Measurements from ENCODE around the gene LUC7L3.
A peak's percentile ranks its signal among the peaks of the same experiment; 100 is the strongest.

LUC7L3 gene

DNA sequence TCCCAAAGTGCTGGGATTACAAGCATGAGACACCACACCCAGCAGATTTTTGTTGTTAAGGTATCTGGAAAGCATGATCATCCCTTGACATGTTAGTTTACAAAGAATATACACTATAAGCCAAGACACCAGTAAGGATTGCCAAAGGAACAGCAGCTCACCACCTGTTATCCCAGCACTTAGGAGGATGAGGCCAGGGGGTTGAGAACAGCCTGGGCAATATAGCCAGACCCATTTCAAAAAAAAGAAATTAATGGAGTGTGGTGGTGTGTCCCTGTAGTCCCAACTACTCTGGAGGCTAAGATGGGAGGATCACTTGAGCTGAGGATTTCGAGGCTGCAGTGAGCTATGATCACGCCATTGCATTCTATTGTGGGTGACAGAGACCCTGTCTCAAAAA is 42.8 kb downstream of the LUC7L3 start:
- no peak for ATAC-seq

DNA sequence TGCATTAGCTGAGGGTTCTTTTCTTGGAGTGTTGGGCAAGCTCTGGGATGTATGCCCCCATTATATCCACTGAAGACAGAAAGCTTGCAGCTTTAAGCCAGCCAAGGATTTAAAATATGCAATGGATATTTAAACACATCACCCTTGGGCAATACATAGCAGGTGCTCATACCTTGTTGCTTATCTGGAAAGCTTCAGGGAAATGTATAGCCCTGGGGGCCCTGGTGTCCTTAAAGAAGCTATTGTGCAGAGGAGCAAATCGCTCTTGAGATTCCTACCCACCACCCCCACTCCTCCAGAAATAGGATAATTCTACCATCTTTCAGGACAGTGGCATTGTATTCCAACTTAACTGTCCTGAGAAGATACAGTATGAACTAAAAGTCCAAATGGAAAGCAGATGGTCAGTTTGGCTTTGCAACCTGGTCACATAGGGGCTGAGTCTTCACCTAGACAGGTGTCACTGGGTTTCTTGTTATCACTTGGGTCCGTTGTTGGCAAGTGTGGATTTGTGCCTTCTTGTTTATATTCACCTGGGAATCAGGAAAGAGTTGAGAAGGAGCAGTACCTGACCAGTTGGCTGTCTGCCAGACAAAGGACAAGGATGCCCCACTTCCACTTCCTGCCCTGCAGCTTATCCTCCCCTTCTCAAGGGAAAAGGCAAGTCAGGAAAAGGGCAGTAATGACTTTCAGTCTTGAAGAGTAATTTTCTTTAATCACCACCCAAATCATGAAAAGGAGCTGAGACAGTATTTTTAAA is 44.5 kb downstream of the LUC7L3 start:
- ATAC-seq = no peak

DNA sequence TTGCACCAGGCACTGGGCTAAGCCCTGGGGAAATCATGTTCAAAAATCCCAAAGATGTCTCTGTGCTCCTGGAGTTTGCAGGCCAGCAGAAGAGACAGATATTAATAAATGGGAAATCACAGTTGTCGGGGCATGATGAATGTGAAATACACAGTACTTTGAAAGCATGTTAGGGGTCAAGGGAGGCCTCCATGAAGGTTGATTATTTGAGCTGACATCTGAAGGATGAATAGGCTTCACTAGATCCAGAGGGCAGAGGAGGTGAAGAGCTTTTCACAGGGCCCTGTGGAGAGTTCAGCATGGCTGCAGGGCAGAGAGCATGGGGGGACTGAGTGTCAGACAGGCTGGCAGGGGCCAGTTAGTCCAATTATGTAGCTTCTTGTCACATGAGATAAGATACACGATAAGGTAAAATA is 45.3 kb downstream of the LUC7L3 start:
- no peak for ATAC-seq

DNA sequence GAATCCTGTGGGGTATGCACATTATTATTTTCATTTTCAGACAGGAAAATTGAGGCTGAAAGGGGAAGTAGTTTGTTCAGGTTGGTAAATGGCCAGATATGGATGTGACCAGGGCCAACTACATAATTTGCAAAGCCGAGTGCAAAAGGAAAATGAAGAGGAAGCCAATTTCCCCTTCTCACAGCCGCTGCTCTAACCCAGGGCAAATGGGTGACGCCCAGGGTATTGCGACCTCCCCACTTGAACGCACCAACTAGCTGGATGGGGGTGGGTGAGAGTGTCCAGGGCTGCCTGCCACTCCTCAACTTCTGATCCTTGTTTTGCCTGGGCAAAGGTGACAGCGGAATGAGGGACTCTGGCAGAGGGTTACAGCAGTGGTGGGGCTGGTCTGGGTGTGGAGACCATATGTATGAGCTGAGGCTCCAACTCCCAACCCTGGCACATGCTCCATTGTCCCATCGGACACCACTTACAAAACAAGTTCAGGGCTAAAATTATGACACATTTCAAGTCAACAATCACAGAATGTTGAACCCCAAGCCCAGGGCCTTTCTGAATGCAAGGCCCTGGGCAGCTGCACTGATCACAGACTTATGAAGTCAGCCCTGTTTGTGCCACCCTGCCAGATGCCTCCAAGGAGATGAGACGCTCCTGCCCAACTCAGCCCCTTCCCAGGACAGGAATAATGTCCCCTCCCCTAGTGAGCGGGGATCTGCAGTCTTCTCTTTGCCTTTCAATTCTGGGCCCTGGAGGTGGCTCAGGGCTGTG is 46.2 kb downstream of the LUC7L3 start:
- no peak for ATAC-seq

DNA sequence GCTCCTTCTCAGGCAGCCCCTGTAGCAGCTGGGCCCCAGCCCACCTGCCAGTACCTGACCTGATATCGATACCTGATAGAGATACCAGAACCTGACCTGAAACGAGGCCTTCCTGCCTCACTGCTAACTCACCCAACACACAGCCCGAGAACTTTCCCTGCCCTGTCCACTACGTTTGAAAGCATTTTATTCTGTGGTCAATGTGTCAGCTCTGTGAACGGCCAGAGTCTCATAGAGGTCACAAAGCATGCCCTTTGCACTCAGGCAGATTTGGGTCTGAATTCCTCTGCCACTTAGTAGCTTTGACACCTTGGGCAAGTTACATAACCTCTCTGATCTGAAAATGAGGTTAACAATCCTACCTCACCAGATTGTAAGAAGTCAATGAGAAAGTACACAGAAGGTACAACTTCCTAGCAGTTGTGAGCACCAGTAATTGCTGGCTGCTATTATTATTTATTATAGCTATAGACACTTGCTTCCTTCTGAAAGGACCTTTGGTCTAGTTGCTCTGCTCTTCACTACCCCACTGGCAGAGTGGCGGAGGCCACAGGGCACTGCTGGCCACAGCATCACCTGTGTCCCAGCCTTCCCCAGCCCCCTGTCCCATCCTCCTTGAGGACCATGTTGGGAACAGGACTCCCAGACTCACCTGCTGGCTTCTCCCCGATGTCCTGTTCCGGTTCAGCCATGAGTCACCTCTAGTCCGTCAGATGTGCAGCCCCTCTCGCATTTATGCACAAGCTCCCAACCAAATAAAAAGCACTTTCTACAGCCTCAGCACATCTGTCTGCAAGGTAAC is 47.0 kb downstream of the LUC7L3 start:
- no peak for ATAC-seq

DNA sequence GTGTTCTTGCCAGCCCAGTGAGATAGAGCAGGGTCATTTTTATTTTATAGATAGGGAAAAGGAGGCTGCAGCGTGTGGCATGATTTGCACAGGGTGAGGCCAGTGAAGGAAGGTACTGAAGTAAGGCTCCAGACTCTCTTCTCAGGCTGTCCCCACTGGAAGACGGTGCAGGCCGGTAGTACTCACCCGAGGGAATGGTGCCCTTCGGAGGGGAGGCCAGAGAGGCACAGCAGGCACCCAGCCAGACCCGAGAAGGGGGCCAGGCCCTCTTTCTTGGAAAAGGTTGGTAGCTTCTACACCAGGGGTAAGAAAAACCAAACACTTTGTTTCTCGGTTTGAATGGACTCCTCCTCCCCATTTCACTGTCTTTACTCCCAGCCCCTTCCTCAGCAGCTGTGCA is 47.6 kb downstream of the LUC7L3 start:
- ATAC-seq = no peak

DNA sequence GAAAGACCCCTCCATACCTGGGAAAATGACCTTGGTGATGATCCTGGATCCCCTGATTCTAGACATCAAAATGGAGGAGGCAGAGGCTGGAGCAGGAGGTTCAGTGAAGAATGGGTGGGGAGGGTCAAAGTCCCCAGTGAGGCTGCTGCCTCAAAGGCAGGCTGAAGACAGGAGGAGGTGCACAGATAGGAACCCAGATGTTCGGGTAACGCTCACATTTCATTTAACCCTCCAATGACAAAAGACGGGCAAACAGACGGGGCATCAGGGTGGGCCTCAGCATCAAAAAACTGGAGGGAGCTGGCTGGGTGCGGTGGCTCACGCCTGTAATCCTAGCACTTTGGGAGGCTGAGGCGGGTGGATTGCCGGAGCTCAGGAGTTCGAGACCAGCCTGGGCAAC is 48.0 kb downstream of the LUC7L3 start, which contains the start of gene ANKRD40CL:
Gene ANKRD40CL (minus strand): TSS at position 73 of the 400 bp plus-strand sequence. CDS start 605 bp downstream, outside the sequence.
- no peak for ATAC-seq

DNA sequence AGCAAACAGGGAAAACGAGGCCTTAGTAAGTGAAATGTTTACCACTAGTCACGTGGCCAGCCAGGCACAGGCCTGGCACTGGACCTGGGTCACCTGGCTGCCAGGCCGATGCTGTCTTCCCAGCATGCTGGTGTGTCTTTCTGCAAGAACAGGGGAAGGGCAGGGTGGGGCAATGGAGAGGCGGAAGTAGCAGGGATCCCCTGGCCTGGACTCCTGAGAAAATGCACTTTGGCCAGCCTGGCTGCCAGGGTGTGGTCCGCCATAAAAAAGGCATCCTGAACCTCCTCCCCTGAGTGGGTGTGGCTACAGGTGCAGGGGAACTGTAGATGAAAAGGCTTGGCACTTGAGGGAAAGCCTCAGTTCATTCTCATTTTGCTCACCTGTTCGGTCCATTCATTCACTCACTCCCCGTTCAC is 49.0 kb downstream of the LUC7L3 start:
- no peak for ATAC-seq

DNA sequence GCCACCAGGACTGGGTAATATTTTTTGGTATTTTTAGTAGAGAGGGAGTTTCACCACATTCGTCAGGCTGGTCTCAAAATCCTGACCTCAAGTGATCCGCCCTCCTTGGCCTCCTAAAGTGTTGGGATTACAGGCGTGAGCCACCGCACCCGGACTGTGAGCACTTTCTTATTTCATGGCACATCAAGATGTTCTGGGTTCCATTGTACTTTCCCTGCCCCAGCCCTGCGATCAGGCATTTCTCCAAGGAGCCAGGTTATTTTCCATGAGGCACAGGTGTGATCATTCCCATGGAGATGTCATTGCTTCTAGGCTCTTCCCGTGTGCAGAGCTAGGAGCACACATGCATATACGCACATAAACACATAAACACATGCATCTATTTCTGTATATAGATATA is 50.5 kb downstream of the LUC7L3 start:
- no peak for ATAC-seq

DNA sequence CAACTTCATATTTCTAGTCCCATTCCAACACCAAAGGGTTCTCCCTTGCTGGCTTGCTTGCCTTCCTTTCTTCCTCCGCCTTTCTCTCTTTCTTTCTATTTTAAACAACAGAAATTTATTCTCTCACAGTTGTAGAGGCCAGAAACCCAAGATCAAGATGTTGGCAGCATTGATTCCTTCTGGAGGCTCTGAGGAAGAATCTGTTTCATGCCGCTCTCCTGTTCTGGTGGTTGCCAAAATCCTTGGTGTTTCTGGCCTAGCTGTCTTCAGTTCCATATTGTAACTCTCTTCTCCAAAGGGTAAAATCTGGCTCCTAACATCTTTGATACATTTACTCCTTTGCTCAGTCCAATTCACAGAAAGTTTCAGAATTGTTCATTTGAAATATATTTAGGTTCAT is 50.9 kb downstream of the LUC7L3 start:
- no peak for ATAC-seq

DNA sequence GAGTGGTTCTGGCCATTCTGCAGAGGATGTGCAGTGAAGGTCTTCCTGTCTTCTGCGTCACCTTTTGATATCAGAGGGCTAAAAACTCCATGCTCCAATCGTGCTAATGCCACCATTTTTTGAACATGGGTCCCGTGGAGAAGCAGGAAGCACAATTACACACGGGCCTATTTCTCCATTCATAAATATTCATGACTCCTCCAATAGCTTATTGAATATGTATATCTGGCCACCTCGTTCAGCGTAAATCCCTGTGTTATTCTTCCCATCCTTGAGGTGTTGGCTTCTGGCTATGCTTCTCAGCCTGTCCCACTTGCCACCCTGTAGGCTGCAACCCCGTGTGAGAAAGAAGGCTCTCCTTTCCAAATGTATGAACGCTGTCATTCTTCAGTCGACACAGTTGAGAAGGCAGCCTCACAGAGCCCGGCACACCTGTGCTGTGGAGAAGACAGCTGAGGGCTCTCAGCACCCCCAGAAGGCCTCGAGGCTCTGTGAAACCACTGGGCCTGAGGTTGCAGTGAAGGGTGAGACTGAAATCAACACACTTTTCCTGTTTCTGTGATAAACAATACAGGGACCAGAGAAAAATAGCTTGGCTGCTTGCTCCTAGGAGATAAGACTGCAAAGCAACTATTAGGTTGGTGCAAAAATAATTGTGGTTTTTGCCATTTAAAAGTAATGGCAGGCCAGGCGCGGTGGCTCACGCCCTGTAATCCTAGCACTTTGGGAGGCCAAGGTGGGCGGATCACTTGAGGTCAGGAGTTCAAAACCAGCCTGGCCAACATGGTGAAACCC is 52.8 kb downstream of the LUC7L3 start:
- no peak for ATAC-seq

DNA sequence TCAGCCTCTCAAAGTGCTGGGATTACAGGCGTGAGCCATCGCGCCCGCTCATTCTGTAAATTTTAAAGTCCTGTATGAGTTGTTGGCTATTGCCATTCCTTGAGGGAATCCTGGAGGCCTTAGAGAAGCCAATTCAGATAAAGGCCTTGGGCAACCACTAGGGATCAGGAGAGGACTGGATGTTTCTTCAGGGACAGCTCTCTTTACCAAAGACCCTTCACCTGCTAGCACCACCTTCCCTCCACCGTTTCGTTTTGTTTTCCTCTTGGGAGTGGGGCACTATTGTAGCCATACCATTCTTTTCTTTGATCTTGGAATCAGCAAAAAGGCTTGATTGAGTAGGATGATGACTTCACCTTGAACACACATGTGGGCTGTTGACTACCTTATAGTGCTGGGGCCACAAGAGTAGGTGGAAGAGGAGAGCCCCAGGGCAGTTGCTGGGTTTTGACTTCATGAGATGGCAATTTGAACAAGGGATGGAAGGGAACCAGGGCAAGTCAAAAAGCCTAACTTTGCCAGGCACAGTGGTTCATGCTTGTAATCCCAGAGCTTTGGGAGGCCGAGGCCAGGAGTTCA is 54.9 kb downstream of the LUC7L3 start:
- ATAC-seq = no peak

DNA sequence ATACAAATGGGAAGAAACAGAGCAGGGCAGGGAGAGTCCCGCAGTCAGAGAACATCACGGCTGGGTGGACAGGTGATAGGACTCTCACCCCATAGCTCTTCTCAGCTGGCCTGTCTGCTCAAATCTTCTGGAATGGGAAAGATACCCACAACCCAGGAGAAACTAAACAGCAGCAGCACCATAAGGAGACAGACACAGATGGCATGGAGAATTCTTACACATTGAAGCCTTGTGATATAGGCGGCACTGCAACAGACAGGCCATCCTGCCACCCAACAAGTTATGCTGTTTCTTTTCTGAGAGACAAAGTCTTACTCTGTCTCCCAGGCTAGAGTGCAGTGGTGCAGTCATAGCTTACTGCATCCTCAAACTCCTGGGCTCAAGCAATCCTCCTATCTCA is 56.5 kb downstream of the LUC7L3 start:
- ATAC-seq = no peak

DNA sequence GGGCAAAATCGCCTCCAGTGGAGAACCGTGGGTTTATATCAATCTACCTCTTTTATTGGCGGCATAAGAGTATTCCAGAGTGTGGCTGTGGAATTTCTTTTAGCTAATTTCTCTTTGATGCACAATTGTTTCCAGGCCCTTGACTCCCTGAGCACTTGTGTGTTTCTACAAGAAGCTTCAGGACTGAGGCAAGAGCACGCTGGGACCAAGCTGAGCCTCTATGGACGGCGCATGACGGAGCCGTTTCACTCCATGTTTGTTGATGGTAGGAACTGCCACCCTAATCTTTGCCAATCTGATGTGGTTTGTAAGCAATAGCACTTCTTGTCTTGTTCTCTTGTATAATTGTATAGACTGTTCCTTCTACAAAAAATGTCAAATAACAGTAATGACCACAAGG is 59.1 kb downstream of the LUC7L3 start:
- no peak for ATAC-seq

DNA sequence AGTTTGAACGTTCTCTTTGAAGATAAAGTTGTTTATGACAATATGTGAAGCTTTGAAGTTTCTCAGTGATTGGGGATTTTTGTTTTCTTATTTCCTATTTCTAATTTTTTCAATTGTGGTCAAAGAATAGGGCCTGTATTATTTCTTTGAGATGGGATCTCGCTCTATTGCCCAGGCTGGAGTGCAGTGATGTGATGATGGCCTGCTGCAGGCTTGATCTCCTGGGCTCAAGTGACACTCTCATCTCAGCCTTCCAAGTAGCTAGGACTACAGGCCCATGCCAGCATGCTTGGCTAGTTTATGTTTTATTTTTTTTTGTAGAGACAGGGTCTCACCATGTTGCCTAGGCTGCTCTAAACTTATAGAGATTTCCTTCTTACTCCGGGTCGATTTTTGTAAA is 59.6 kb downstream of the LUC7L3 start:
- ATAC-seq = no peak

DNA sequence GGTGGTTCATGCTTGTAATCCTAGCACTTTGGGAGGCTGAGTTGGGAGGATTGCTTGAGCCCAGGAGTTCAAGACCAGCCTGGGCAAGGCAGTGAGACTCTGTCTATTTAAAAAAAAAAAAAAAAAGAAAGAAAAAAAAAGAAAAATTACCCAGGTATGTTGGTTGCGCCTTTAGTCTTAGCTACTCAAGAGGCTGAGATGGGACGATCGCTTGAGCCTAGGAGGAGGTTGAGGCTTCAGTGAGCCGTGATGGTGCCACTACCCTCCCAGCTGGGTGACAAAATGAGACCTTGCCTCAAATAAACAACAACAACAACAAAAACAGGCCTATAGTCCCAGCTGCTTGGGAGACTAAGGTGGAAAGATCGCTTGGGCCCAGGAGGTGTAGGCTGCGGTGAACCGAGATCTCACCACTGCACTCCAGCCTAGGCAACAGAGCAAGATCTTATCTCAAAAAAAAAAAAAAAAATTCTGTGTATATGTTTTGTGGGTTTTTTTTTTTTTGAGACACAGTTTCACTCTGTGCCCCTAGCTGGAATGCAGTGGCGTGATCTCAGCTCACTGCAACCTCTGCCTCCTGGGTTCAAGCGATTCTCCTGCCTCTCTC is 60.4 kb downstream of the LUC7L3 start:
- ATAC-seq = peak; percentile 39 to 50

DNA sequence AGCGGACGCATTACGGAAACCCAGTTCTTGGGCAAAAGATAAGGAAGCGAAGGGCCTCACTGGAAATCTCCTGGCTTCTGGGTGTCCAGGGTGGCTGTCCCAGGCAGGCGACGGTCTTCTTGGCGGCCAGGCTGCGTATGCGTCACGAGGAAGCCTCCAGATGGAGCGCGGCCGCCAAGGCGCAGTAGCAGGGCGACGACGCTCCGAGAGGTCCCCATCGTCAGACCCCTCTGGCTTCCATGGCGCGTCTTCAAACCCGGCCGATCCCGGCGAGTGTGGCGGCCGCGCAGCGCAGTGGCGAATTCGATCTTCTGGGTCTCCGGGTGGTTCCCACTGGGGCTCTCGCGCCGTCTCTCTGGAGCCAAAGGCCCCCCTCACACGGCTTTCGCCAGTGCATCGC is 61.8 kb downstream of the LUC7L3 start:
- no peak for ATAC-seq

DNA sequence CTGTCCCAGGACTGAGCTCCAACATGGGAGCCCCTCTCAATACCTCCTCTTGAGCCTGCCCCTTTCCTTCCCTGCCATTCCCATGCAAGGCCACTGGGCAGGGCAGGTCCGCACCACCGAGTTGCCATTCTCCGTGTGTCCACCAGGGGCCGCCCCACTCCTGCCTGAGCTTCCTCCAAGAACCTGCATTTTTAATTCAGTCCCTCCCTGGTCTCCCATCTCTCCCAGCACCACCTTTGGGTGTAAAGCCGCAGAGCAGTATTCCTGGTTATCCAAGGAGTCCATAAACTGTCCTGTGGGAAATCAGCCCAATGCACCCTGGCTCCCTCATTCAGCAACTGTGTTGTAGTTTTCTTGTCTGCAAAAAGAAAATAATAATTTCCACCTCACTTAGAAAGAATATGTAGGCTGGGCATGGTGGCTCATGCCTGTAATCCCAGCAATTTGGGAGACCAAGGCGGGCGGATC is 63.8 kb downstream of the LUC7L3 start:
- ATAC-seq = peak; percentile 83 to 84

DNA sequence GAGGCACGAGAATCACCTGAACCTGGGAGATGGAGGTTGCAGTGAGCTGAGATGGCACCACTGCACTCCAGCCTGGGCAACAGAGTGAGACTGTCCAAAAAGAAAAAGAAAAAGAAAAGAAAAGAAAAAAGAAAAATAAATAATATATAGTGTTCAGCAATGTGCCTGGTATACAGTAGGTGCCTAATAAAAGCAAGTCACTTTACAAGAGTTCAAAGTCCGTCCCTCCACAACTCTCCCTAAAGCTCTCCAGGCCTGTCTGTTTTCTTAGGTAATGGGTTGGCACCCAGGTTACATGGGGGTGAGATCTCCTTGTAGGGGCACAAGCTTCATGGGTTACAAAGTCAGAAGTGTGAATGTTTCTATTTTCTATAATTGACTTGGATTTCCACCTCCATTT is 64.5 kb downstream of the LUC7L3 start:
- ATAC-seq = no peak

DNA sequence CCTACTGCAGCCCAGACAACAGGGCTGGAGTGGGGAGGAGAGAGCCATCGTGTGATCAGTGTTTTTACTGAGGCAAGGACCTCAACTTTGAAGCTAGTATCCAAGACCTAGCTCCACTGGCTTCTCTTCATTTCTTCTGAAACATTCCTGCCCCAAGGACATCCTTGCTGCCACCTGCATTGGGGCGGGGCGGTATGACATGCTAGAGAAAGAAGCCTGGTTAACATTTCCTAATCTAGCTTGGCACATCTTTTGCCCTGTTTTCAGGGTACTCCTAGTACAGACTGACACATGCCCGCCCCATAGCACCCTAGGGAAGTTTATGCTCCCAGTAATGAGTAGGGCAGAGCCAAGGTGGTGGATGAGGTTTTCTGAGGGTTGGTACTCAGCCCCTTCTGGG is 65.7 kb downstream of the LUC7L3 start:
- ATAC-seq = no peak

DNA sequence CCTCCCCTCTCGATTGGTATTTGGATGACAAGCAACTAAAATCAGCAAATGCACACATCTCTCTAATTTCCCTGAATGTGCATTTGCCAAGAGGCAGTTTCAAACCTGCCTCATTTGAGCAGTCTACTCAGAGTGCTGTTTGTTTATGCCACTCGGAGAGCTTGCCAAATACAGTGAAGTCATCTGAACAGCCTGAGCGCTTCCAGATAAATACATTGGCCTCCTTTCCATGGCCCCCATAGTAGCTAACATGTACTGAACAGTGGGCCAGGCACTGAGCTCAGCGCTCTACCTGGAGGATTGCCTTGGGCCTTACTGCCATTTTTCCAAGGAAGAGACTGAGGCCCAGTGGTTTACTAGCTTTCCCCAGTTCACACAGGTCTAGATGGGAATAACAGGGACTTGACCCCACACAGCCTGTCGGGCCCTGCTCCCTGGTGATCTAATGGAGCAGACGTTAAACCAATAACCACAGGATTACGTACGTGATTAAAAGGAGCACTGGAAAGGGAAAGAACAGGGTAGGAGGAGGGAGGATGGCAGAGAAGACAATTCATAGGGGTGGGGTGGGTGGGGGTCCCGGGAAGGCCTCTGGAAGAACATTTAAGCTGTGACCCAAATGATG is 66.7 kb downstream of the LUC7L3 start:
- no peak for ATAC-seq
